ENCODE measurements around the gene NOS3.
"Not testable (repeated sequence)": the region's sequence is repeated elsewhere in the genome, so short reads cannot be mapped to it uniquely, and the experiment has no call there.

Gene NOS3

DNA sequence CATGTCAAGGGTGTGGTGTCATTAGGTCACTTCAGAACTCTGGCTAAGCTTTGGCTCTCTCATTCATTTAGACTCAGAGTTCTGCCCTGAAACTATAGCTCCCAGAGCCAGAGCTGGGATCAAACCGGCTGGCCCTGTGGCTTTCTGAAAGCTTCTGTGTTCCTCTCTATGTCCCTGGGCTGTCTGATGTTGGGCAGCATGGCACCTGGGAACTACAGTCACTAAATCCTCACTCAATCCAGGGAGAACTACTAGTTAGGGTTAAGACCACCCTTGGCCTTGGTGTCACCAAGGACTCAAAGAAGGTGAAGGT lies 20.2 kb downstream of the NOS3 start:
- no peak for DNase-seq (ENCODE audit: low spot score in 2 of 2)
- H3K9me3 ChIP-seq, result no peaks in the 10 kb centered on the region
- H3K36me3 ChIP-seq (replicated peaks), result no peaks in the 10 kb centered on the region
- H3K27me3 ChIP-seq (ENCODE audit: low read depth), result no peaks in the 10 kb centered on the region
- in situ Hi-C loops (cut with MboI; ENCODE audit: low sequenced_read_pairs), result no loop called here
- no peaks in the 10 kb centered on the region for H3K4me1 ChIP-seq
- no peak overlapping the region for H3K4me3 ChIP-seq

DNA sequence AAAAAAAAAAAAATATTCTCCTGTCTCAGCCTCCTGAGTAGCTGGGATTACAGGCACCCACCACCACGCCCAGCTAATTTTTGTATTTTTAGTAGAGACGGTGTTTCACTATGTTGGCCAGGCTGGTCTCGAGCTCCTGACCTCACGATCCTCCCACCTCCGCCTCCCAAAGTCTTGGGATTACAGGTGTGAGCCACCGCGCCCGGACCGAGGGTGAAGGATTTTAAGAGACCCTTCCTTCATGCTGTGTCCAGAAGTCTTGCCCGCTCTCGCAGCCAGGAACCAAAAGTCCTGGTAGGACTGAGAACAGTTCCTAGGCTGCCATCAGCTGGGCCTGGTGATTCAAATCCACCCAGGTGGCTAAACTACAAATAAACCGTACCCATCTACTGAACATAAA lies 20.8 kb downstream of the NOS3 start:
- DNase-seq (ENCODE audit: low spot score in 2 of 2); in situ Hi-C loops (cut with MboI; ENCODE audit: low sequenced_read_pairs); H3K36me3 ChIP-seq (replicated peaks); H3K9me3 ChIP-seq; H3K4me1 ChIP-seq; H3K4me3 ChIP-seq; H3K27me3 ChIP-seq (ENCODE audit: low read depth): not testable (repeated sequence)

DNA sequence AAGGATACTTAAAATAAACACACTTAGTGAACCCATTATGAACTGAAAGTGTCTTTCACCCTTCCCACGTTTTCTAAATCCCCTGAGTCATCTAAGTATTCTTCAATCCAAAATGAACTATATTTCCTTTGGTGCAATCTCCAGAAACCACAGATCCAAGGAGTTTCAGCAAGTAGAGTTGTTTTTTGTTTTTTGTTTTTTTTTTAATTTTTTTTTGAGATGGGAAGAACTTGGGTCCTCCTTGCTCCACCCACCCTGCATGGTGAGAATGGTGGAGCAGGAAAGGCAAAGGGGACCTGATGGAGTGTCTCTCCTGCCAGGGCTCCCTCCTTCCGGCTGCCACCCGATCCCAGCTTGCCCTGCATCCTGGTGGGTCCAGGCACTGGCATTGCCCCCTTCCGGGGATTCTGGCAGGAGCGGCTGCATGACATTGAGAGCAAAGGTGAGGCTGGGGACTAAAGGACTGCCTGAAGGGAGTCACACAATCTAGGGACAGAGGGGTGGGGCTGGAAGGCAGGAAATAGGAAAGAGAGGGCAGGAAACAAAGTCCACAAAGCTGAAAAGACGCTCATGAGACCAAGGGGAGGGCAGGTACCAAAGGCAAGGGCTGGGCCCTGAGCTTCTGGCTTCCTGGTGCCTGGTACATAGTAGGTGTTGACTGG lies 21.3 kb downstream of the NOS3 start:
- Histone ChIP-seq H3K27me3 (ENCODE audit: low read depth) (no peaks in the 10 kb centered on the region), H3K9me3 (no peaks in the 10 kb centered on the region), H3K36me3 (replicated peaks) (no peaks in the 10 kb centered on the region), H3K4me1 (no peaks in the 10 kb centered on the region), H3K4me3 (no peak overlapping the region)
- in situ Hi-C loops (cut with MboI; ENCODE audit: low sequenced_read_pairs), result no loop called here
- no peak for DNase-seq (ENCODE audit: low spot score in 2 of 2)

DNA sequence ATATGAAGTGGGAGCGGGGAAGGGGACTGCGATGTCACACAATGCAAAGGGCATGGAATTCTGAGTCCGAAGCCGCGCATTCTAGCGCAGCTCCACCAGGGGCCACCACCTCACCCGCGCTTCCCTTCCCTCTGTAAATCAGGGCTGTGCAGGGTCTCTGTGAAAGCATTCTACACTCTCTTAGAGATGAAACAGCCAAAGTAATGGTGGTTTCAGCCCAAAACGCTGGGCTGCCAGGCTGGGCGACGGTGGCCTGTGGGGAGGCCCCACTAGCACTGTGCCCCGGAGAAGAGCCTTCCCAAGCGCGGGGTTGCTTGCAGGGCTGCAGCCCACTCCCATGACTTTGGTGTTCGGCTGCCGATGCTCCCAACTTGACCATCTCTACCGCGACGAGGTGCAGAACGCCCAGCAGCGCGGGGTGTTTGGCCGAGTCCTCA lies 22.1 kb downstream of the NOS3 start:
- peaks cover 2% of the 10 kb centered on the region for H3K4me1 ChIP-seq
- no peaks in the 10 kb centered on the region for H3K36me3 ChIP-seq (replicated peaks)
- in situ Hi-C loops (cut with MboI; ENCODE audit: low sequenced_read_pairs), result no loop called here
- peak; percentile 40 to 70 for DNase-seq (ENCODE audit: low spot score in 2 of 2)
- H3K9me3 ChIP-seq, result no peaks in the 10 kb centered on the region
- H3K4me3 ChIP-seq, result no peak overlapping the region
- no peaks in the 10 kb centered on the region for H3K27me3 ChIP-seq (ENCODE audit: low read depth)

DNA sequence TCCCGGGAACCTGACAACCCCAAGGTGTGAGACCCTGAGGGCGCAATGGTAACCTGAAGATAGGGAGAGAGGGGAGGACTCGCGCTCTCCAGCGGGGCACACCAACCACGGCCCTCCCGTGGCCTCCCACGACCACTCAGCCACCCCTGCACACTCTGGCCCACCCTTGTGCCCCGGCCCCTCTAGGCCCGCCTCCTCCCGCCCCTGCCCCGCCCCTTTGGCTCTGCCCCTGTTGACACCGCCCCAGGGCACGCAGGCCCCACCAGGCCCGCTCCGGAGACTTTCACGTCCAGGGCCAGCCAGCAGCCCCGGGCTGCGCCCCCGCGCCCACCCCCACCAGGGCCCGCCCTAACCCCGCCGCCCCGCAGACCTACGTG lies 22.5 kb downstream of the NOS3 start:
- Histone ChIP-seq H3K36me3 (replicated peaks) (no peaks in the 10 kb centered on the region), H3K4me1 (peaks cover 6% of the 10 kb centered on the region), H3K27me3 (ENCODE audit: low read depth) (no peaks in the 10 kb centered on the region), H3K9me3 (no peaks in the 10 kb centered on the region), H3K4me3 (no peak overlapping the region)
- in situ Hi-C loops (cut with MboI; ENCODE audit: low sequenced_read_pairs), result no loop called here
- DNase-seq (ENCODE audit: low spot score in 2 of 2), result no peak

DNA sequence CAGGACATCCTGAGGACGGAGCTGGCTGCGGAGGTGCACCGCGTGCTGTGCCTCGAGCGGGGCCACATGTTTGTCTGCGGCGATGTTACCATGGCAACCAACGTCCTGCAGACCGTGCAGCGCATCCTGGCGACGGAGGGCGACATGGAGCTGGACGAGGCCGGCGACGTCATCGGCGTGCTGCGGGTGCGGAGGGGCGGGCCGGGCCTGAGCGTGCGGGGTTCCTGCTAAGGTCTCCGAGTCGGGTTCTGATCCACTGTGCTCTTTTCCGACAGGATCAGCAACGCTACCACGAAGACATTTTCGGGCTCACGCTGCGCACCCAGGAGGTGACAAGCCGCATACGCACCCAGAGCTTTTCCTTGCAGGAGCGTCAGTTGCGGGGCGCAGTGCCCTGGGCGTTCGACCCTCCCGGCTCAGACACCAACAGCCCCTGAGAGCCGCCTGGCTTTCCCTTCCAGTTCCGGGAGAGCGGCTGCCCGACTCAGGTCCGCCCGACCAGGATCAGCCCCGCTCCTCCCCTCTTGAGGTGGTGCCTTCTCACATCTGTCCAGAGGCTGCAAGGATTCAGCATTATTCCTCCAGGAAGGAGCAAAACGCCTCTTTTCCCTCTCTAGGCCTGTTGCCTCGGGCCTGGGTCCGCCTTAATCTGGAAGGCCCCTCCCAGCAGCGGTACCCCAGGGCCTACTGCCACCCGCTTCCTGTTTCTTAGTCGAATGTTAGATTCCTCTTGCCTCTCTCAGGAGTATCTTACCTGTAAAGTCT lies 23.1 kb downstream of the NOS3 start:
- no peaks in the 10 kb centered on the region for H3K27me3 ChIP-seq (ENCODE audit: low read depth)
- no peaks in the 10 kb centered on the region for H3K9me3 ChIP-seq
- H3K36me3 ChIP-seq (replicated peaks), result no peaks in the 10 kb centered on the region
- no peak overlapping the region for H3K4me3 ChIP-seq
- DNase-seq (ENCODE audit: low spot score in 2 of 2), result no peak
- in situ Hi-C loops (cut with MboI; ENCODE audit: low sequenced_read_pairs), result no loop called here
- peaks cover 8% of the 10 kb centered on the region for H3K4me1 ChIP-seq

DNA sequence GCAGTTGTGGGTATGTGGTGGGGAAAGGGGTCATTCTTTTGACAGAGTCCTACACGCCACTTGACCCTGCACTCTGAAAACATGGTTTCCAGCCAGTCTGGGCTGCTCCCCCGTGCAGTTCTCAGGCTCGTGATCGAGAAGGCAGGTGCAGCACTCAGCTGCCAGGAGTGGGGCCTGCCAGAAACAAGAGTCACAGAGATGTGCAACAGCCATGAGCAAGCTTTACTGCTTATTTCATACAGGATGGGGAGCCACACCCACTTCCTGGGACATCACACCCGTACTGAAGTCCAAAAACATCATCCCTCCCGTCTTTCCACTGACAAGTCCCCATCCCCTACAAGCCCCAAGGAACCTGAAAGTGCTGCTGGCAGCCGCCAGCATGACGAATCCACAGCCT lies 24.1 kb downstream of the NOS3 start:
- peaks cover 8% of the 10 kb centered on the region for H3K4me1 ChIP-seq
- in situ Hi-C loops (cut with MboI; ENCODE audit: low sequenced_read_pairs), result no loop called here
- DNase-seq (ENCODE audit: low spot score in 2 of 2), result no peak

DNA sequence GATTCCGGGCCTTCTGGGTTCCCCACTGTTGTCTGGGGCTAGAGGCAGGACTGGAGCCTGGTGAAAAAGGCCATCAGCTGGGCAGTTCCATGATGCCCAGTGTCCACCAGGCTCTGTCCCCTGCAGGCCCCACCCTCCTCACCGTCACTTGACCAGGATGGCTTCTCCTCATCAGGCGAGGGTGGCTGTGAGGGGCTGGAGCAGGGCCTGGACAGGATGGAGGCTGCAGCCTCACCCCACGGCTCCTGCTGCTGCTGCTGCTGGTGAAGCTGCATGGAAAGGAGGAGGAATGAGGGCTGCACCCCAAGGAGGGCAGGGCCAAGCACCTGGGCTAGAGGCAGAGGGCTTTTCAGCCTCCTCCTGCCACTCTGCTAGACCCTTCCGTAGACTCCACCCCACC lies 25.1 kb downstream of the NOS3 start:
- in situ Hi-C loops (cut with MboI; ENCODE audit: low sequenced_read_pairs), result no loop called here
- H3K4me1 ChIP-seq, result peaks cover 13% of the 10 kb centered on the region

More for the DNA sequence above, 24.1 kb downstream of the NOS3 start:
- Histone ChIP-seq H3K27me3 (ENCODE audit: low read depth) (no peaks in the 10 kb centered on the region), H3K9me3 (no peaks in the 10 kb centered on the region), H3K4me3 (no peak overlapping the region), H3K36me3 (replicated peaks) (no peaks in the 10 kb centered on the region)

DNA sequence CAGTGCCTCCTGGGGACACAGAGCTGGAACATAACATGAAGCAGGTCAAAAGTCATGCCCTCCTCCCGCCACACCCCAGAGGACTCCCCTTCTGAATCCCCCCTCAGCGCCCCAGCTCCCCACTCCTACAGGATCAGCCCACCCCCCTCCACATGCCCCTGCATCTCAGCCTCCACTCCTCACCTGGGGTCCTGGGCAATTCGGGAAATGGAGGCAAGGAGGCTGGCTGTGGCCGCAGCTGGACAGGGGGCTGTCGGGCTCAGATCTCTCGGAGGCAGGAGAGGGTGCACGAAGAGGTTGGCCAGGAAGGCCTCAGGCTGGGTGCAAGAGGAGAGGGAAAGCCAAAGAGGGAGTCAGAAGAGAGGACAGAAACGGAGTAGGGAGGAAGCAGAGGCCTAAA lies 25.7 kb downstream of the NOS3 start:
- in situ Hi-C loops (cut with MboI; ENCODE audit: low sequenced_read_pairs), result no loop called here
- DNase-seq (ENCODE audit: low spot score in 2 of 2), result no peak
- Histone ChIP-seq H3K9me3 (no peaks in the 10 kb centered on the region), H3K36me3 (replicated peaks) (no peaks in the 10 kb centered on the region), H3K4me3 (no peak overlapping the region), H3K27me3 (ENCODE audit: low read depth) (no peaks in the 10 kb centered on the region), H3K4me1 (peaks cover 13% of the 10 kb centered on the region)

More for the DNA sequence above, 25.1 kb downstream of the NOS3 start:
- Histone ChIP-seq H3K9me3 (no peaks in the 10 kb centered on the region), H3K27me3 (ENCODE audit: low read depth) (no peaks in the 10 kb centered on the region), H3K4me3 (no peak overlapping the region), H3K36me3 (replicated peaks) (no peaks in the 10 kb centered on the region)
- DNase-seq (ENCODE audit: low spot score in 2 of 2), result no peak

DNA sequence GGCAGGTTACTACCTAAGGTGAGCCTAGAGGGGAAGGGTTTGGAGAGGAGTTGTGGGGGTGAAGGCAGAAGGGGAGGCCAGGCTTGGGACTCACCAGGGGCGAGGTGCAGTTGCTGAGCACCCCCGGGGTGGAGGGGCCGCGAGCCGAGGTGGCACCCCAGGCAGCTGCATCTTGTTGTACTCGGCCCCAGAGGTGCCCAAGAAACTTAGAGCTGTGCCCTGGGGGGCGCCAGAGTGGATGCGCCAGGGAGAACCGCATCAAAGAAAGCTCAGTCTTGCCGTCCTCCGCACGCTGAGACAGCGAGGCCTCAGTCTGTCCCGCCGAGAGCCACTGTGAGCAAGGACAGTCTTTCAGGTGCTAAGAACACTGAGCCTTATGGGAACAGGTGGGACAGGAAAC lies 26.1 kb downstream of the NOS3 start:
- Histone ChIP-seq H3K9me3 (no peaks in the 10 kb centered on the region), H3K4me1 (peaks cover 13% of the 10 kb centered on the region), H3K4me3 (0 out of 2 replicates have a peak overlapping the region, but pooled peaks have one; percentile 23), H3K36me3 (replicated peaks) (no peaks in the 10 kb centered on the region), H3K27me3 (ENCODE audit: low read depth) (no peaks in the 10 kb centered on the region)
- in situ Hi-C loops (cut with MboI; ENCODE audit: low sequenced_read_pairs), result no loop called here
- DNase-seq (ENCODE audit: low spot score in 2 of 2), result no peak

DNA sequence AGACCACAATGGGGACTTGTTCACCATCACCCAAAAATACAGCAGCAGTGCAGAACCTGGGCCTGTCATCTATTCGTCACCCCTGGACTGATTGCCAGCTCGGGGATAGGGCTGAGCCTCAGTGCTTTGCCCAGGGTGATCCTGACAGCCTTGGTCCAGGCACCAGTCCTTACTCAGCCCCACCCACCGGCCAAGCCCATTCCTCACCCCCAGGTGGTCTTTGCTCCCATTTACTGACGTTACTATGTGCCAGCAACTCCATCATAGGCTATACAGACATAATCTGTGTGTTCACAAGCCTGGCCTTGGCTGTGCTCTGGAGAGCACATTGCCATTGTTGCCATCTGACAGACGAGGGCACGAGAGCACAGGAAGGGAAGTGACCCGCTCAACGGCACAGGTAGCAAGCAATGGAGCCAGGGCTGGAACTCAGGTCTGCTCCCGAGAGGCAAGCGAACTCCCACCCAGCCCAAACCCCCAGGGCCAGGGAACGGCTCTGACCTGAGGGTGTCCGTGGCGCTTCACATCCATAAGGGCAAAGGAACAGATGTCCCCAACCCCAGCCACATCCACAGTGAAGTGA lies 26.6 kb downstream of the NOS3 start:
- in situ Hi-C loops (cut with MboI; ENCODE audit: low sequenced_read_pairs), result no loop called here
- Histone ChIP-seq H3K27me3 (ENCODE audit: low read depth) (no peaks in the 10 kb centered on the region), H3K4me1 (peaks cover 13% of the 10 kb centered on the region), H3K36me3 (replicated peaks) (no peaks in the 10 kb centered on the region), H3K4me3 (peak overlapping the region; percentile 23), H3K9me3 (no peaks in the 10 kb centered on the region)
- no peak for DNase-seq (ENCODE audit: low spot score in 2 of 2)

DNA sequence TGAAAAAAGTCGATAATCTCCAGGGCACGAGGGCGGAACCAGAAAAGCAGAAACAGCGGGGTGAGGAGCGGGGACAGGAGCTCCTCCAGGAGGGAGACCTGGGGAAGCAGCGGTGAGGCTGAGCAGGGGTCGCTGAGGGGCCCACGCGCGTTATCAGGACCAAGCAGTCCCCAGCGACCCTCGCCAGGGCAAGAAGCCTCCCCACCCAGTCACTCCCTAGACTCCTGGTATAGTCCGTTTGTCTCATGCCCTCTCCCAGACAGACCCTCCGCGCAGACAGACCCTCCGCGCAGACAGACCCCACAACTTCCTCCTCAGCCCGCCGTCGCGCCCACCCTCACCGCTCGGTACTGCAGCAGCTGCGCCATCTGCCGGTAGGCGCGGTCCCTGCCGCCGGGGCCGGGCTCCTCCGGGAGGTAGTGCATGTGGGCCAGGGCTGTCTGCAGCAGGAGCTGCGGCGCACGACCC lies 27.2 kb downstream of the NOS3 start:
- in situ Hi-C loops (cut with MboI; ENCODE audit: low sequenced_read_pairs), result no loop called here
- Histone ChIP-seq H3K9me3 (no peaks in the 10 kb centered on the region), H3K36me3 (replicated peaks) (no peaks in the 10 kb centered on the region), H3K4me3 (peak overlapping the region; percentile 23), H3K4me1 (peaks cover 13% of the 10 kb centered on the region), H3K27me3 (ENCODE audit: low read depth) (no peaks in the 10 kb centered on the region)
- DNase-seq (ENCODE audit: low spot score in 2 of 2), result peak; percentile 63 to 93

DNA sequence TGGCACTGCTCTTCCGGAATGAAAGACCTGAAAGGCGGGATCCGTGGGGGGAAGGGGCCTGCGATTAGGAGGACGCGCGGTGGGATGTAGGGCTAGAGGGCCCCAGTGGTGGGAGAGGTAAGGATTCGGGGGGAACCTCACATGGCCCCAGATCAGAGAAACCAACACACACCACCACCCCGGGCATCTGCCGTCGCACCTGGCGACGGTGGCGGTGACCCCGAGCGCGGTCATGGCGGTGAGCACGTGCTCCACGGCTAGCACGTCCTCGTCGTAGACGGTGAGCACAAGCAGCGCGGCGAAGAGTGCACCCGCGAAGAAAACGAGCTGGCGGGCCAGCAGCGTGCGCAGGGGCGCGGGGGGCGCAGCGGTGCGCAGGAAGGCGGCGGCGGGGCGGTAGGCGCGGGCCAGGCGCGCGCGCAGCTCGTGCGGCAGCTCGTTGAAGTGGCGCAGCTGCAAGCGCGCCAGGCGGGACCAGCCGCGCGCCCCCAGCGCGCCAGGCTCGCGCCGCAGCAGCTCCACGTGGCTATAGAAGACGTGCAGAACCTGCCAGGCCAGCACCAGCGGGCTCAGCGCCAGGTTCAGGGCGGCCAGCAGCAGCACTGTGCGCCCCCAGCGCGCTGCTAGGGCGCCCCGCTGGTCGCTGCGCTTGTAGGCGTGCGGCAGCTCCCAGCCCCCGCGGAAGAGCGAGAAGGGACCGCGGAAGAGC lies 27.8 kb downstream of the NOS3 start:
- Histone ChIP-seq H3K4me1 (peaks cover 13% of the 10 kb centered on the region), H3K4me3 (peak overlapping the region; percentile 23)

DNA sequence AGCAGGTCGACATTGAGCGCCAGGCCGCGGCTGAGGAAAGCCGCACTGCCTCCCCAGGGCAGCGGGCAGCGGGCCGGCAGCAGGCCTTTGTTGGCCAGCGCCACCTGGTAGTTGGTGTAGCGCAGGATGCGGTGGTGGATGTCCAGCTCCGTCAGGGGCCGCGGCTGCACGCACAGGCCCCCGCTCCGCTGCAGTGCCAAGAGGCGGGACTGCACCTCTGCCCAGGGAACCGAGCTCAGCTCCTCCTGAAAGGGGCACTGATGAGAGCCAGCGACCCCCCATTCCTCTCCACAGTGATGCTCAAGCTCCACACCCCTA lies 28.3 kb downstream of the NOS3 start:
- no peak for DNase-seq (ENCODE audit: low spot score in 2 of 2)
- H3K4me3 ChIP-seq, result no peak overlapping the region
- no peaks in the 10 kb centered on the region for H3K27me3 ChIP-seq (ENCODE audit: low read depth)
- no peaks in the 10 kb centered on the region for H3K36me3 ChIP-seq (replicated peaks)
- in situ Hi-C loops (cut with MboI; ENCODE audit: low sequenced_read_pairs), result no loop called here
- no peaks in the 10 kb centered on the region for H3K9me3 ChIP-seq
- peaks cover 13% of the 10 kb centered on the region for H3K4me1 ChIP-seq

More for the DNA sequence above, 27.8 kb downstream of the NOS3 start:
- Histone ChIP-seq H3K36me3 (replicated peaks) (no peaks in the 10 kb centered on the region), H3K9me3 (no peaks in the 10 kb centered on the region), H3K27me3 (ENCODE audit: low read depth) (no peaks in the 10 kb centered on the region)
- no peak for DNase-seq (ENCODE audit: low spot score in 2 of 2)
- in situ Hi-C loops (cut with MboI; ENCODE audit: low sequenced_read_pairs), result no loop called here
